K562 (cell line): ENCODE results near the gene C1orf56. TPM values are rescaled to one million over a fixed set of nuclear protein-coding genes. Genes with fewer than 3 reads are reported as not detected.

Experiments
- BHLHE40 ChIP-seq: IDR thresholded peaks from 2 replicates; pipeline ENCODE4 v1.6.1; 2011; ENCODE audit warnings: low read length, improper control_type of control experiment
- ETS1 ChIP-seq: conservative IDR thresholded peaks from 2 replicates; pipeline ENCODE4 v1.6.1; 2011; ENCODE audit warnings: low read depth, mild to moderate bottlenecking, low read length; ENCODE audit not compliant: control insufficient read depth
- FOXO4 ChIP-seq: fragments of 450-650 bp; formaldehyde crosslinking; IDR thresholded peaks from 2 replicates; pipeline ENCODE4 v1.4.0; 2020; ENCODE audit warnings: mild to moderate bottlenecking, moderate library complexity
- NRF1 ChIP-seq, 2 experiments: fragments of 450-650 bp; IDR thresholded peaks in 1 of 2; conservative IDR thresholded peaks in 1 of 2; 2 replicates each; pipeline ENCODE4 v1.6.1; 2014; ENCODE audit warnings: mild to moderate bottlenecking in 2 of 2
- RBFOX2 ChIP-seq: fragments of 200-400 bp; formaldehyde crosslinking; IDR thresholded peaks from 2 replicates; pipeline ENCODE4 v1.6.1; 2017; ENCODE audit warnings: low read depth, mild to moderate bottlenecking, low read length, moderate library complexity
- TFAP4 ChIP-seq: sonication (generic); formaldehyde crosslinking; IDR thresholded peaks from 2 replicates; pipeline ENCODE4 v1.8.0; 2022; ENCODE audit warnings: missing genetic modification reagents, mild to moderate bottlenecking, moderate library complexity, borderline replicate concordance
- polyA plus RNA-seq, 8 experiments: library from polyadenylated mRNA; depleted of rRNA in 4 of 8; stranded (reverse) in 5 of 8; unstranded in 3 of 8; fragments of >200 nt; fragmentation: Nextera tagmentation in 2 of 8; fragmentation: Illumina TruSeq in 1 of 8; extraction: Ambion mirVana in 2 of 8; extraction: Trizol in 1 of 8; gene quantifications; 2 replicates each; pipeline versions ENCODE4 v1.2.1 to v1.2.3, GENCODE V29; 2011 to 2014; ENCODE audit warnings: inconsistent platforms in 1 of 8, missing spikeins in 1 of 8
- total RNA-seq, 7 experiments: library from RNA; depleted of rRNA in 6 of 7; stranded (reverse); fragments of >200 nt in 6 of 7; fragmentation: Illumina TruSeq in 2 of 7; extraction: Trizol in 2 of 7; gene quantifications; 2 replicates each; pipeline versions ENCODE4 v1.2.1 to v1.2.3, GENCODE V29; 2011 to 2021; ENCODE audit warnings: low replicate concordance in 1 of 7
- TF ChIP-seq, protein P1 (sequence below): fragments of 450-650 bp; IDR thresholded peaks from 2 replicates; pipeline ENCODE4 v1.6.1; 2018; ENCODE audit not compliant: partially characterized antibody

Gene C1orf56
- total and polyA plus RNA-seq, 9 of the 15 experiments (the other 6 are each of a cell fraction or from before 2014, with no cell fraction given): 0.18 to 15.7 (median 1.1) TPM

- TF ChIP-seq ETS1: no peak
- no peak for TF ChIP-seq BHLHE40
- no peak for TF ChIP-seq FOXO4
- TF ChIP-seq RBFOX2: peak; percentile 55
- TF ChIP-seq, protein P1, sequence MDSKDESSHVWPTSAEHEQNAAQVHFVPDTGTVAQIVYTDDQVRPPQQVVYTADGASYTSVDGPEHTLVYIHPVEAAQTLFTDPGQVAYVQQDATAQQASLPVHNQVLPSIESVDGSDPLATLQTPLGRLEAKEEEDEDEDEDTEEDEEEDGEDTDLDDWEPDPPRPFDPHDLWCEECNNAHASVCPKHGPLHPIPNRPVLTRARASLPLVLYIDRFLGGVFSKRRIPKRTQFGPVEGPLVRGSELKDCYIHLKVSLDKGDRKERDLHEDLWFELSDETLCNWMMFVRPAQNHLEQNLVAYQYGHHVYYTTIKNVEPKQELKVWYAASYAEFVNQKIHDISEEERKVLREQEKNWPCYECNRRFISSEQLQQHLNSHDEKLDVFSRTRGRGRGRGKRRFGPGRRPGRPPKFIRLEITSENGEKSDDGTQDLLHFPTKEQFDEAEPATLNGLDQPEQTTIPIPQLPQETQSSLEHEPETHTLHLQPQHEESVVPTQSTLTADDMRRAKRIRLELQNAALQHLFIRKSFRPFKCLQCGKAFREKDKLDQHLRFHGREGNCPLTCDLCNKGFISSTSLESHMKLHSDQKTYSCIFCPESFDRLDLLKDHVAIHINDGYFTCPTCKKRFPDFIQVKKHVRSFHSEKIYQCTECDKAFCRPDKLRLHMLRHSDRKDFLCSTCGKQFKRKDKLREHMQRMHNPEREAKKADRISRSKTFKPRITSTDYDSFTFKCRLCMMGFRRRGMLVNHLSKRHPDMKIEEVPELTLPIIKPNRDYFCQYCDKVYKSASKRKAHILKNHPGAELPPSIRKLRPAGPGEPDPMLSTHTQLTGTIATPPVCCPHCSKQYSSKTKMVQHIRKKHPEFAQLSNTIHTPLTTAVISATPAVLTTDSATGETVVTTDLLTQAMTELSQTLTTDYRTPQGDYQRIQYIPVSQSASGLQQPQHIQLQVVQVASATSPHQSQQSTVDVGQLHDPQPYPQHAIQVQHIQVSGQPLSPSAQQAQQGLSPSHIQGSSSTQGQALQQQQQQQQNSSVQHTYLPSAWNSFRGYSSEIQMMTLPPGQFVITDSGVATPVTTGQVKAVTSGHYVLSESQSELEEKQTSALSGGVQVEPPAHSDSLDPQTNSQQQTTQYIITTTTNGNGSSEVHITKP: peak; percentile 6
- TF ChIP-seq NRF1 (conservative IDR thresholded peaks at IDR 0.05 in 1 of 2, IDR thresholded peaks at IDR 0.05 in 1 of 2): no peak
- TF ChIP-seq TFAP4 (CRISPR knock-in tag): 0 out of 2 replicates have a peak, but pooled peaks have one; percentile 4
Measured at GRCh38 chr1:151055581-151055980, 8.0 kb downstream of the C1orf56 start (continued).
